Activated CD4-positive, alpha-beta memory T cell treated with anti-CD3 and anti-CD28 coated beads, Interleukin-2, amount 10 ng/mL, durations not matched to agents 7 days and 5 days (primary cell): ENCODE measurements around the gene XYLT2. TPM values are rescaled to one million over a fixed set of nuclear protein-coding genes. Genes with fewer than 3 reads are reported as not detected.

ENCODE experiments used
- CTCF ChIA-PET: fragments of 350-600 bp; sonication (Branson Sonifier 250); formaldehyde crosslinking; loops from one replicate; lab custom pipeline; 2021; ENCODE audit warnings: antibody characterized with exemption, inconsistent platforms; lab: Charles Lee
- POLR2A ChIA-PET: fragments of 350-600 bp; sonication (Branson Sonifier 250); formaldehyde crosslinking; loops from one replicate; lab custom pipeline; 2021; ENCODE audit warnings: antibody characterized with exemption; lab: Charles Lee
- DNase-seq: peaks from one replicate; pipeline ENCODE4 v3.0.0-alpha.2; 2020
- H3K27ac Mint-ChIP-seq: one replicate; pipeline ENCODE4 v1.8.0; 2021; ENCODE audit warnings: mild to moderate bottlenecking, mixed read lengths
- H3K27me3 Mint-ChIP-seq: one replicate; pipeline ENCODE4 v1.8.0; 2021; ENCODE audit warnings: mixed read lengths
- H3K36me3 Mint-ChIP-seq: one replicate; pipeline ENCODE4 v1.8.0; 2021; ENCODE audit warnings: low read depth, mixed read lengths
- H3K4me1 Mint-ChIP-seq: one replicate; pipeline ENCODE4 v1.8.0; 2021; ENCODE audit warnings: mixed read lengths
- H3K4me3 Mint-ChIP-seq: one replicate; pipeline ENCODE4 v1.8.0; 2021; ENCODE audit warnings: mild to moderate bottlenecking, mixed read lengths
- H3K9me3 Mint-ChIP-seq: one replicate; pipeline ENCODE4 v1.8.0; 2021; ENCODE audit warnings: mixed read lengths
- total RNA-seq, 2 experiments: library from RNA; stranded (reverse); gene quantifications; one replicate each; pipeline ENCODE4 v1.2.3, GENCODE V29; 2021

XYLT2 gene
- total RNA-seq, 2 experiments from 2014 or later = 26.7 to 29.7 TPM

GRCh38 chr17:50344731-50345365, 1.1 kb upstream of the XYLT2 start:
- H3K27ac Mint-ChIP-seq = peak overlapping the region; percentile 29
- ChIA-PET CTCF (interaction anchor here (1.4 kb wide), 1 partner anchor 250 kb away, joined by 4 read pairs; no protein-coding TSS in a partner anchor), POLR2A (interaction anchor here (2.5 to 4.2 kb wide), 2 partner anchors 28 to 52 kb away, joined by 27 to 56 read pairs; partner anchors contain the start of genes EME1, LRRC59 and MRPL27)
- H3K4me3 Mint-ChIP-seq = peak overlapping the region; percentile 60
- H3K27me3 Mint-ChIP-seq = no peaks in the 10 kb centered on the region
- H3K9me3 Mint-ChIP-seq = no peaks in the 10 kb centered on the region
- no peaks in the 10 kb centered on the region for H3K36me3 Mint-ChIP-seq
- DNase-seq = no peak
- H3K4me1 Mint-ChIP-seq = peaks cover 39% of the 10 kb centered on the region

- H3K27me3 Mint-ChIP-seq = no peaks in the 10 kb centered on the region
- ChIA-PET CTCF (interaction anchor here (1.0 to 5.1 kb wide), 5 partner anchors 14 to 252 kb away, joined by 3 to 37 read pairs (median 4); partner anchors contain the start of gene LRRC59), POLR2A (interaction anchor here (1.0 to 7.8 kb wide), 9 partner anchors 9 to 196 kb away, joined by 3 to 60 read pairs (median 6); partner anchors contain the start of genes EME1, LRRC59, MRPL27 and PPP1R9B)
- H3K4me1 Mint-ChIP-seq = peaks cover 41% of the 10 kb centered on the region
- H3K4me3 Mint-ChIP-seq = peak overlapping the region; percentile 86
- H3K36me3 Mint-ChIP-seq = peaks cover under 1% of the 10 kb centered on the region
- H3K9me3 Mint-ChIP-seq = no peaks in the 10 kb centered on the region
- DNase-seq = no peak
- peak overlapping the region; percentile 75 for H3K27ac Mint-ChIP-seq
Observed at GRCh38 chr17:50346313-50347116, 589 bp downstream of the XYLT2 start.

GRCh38 chr17:50347117-50347893, 1.4 kb downstream of the XYLT2 start:
- ChIA-PET POLR2A (interaction anchor here (0.8 to 7.8 kb wide), 10 partner anchors 14 to 197 kb away, joined by 3 to 60 read pairs (median 6); partner anchors contain the start of genes EME1, LRRC59, MRPL27 and PPP1R9B), CTCF (interaction anchor here (1.3 to 5.1 kb wide), 4 partner anchors 14 to 50 kb away, joined by 3 to 37 read pairs (median 10); partner anchors contain the start of gene LRRC59)
- peaks cover 41% of the 10 kb centered on the region for H3K4me1 Mint-ChIP-seq
- H3K9me3 Mint-ChIP-seq = no peaks in the 10 kb centered on the region
- H3K36me3 Mint-ChIP-seq = peaks cover 4% of the 10 kb centered on the region
- peak overlapping the region; percentile 86 for H3K4me3 Mint-ChIP-seq
- peak overlapping the region; percentile 75 for H3K27ac Mint-ChIP-seq
- no peak for DNase-seq
- H3K27me3 Mint-ChIP-seq = no peaks in the 10 kb centered on the region

- DNase-seq = no peak
- H3K4me1 Mint-ChIP-seq = peaks cover 41% of the 10 kb centered on the region
- POLR2A ChIA-PET = interaction anchor here (0.6 to 7.8 kb wide), 6 partner anchors 13 to 98 kb away, joined by 3 to 60 read pairs (median 10); partner anchors contain the start of genes EME1, LRRC59 and MRPL27
Observed at GRCh38 chr17:50347894-50348291, 2.0 kb downstream of the XYLT2 start.

GRCh38 chr17:50348522-50349242, 2.8 kb downstream of the XYLT2 start:
- Mint-ChIP-seq H3K4me1 (peaks cover 41% of the 10 kb centered on the region), H3K27ac (peak overlapping the region; percentile 42), H3K9me3 (no peaks in the 10 kb centered on the region), H3K36me3 (peaks cover 9% of the 10 kb centered on the region), H3K4me3 (peak overlapping the region; percentile 35), H3K27me3 (no peaks in the 10 kb centered on the region)
- ChIA-PET POLR2A (interaction anchor here (0.6 to 7.8 kb wide), 4 partner anchors 13 to 97 kb away, joined by 3 to 60 read pairs (median 32); partner anchors contain the start of genes EME1, LRRC59 and MRPL27), CTCF (interaction anchor here (2.4 to 5.1 kb wide), 2 partner anchors 13 to 48 kb away, joined by 12 to 37 read pairs; partner anchors contain the start of gene LRRC59)
- no peak for DNase-seq

More at GRCh38 chr17:50347894-50348291, 2.0 kb downstream of the XYLT2 start:
- Mint-ChIP-seq H3K27ac (peak overlapping the region; percentile 24), H3K36me3 (peaks cover 4% of the 10 kb centered on the region), H3K27me3 (no peaks in the 10 kb centered on the region), H3K9me3 (no peaks in the 10 kb centered on the region), H3K4me3 (peak overlapping the region; percentile 86)
- CTCF ChIA-PET = interaction anchor here (2.4 to 5.1 kb wide), 2 partner anchors 14 to 49 kb away, joined by 12 to 37 read pairs; partner anchors contain the start of gene LRRC59

- ChIA-PET POLR2A (interaction anchor here (1.8 to 7.8 kb wide), 3 partner anchors 12 to 48 kb away, joined by 7 to 60 read pairs (median 56); partner anchors contain the start of genes EME1, LRRC59 and MRPL27), CTCF (interaction anchor here (2.4 to 5.1 kb wide), 2 partner anchors 12 to 48 kb away, joined by 12 to 37 read pairs; partner anchors contain the start of gene LRRC59)
- Mint-ChIP-seq H3K9me3 (no peaks in the 10 kb centered on the region), H3K27ac (peak overlapping the region; percentile 42), H3K4me3 (peak overlapping the region; percentile 35), H3K4me1 (peaks cover 41% of the 10 kb centered on the region), H3K36me3 (peaks cover 10% of the 10 kb centered on the region), H3K27me3 (no peaks in the 10 kb centered on the region)
- no peak for DNase-seq
Observed at GRCh38 chr17:50349243-50349600, 3.3 kb downstream of the XYLT2 start.

- ChIA-PET CTCF (interaction anchor here (2.4 kb wide), 1 partner anchor 11 kb away, joined by 11 read pairs; no protein-coding TSS in a partner anchor), POLR2A (interaction anchor here (7.8 kb wide), 1 partner anchor 11 kb away, joined by 60 read pairs; no protein-coding TSS in a partner anchor)
- no peak for DNase-seq
- Mint-ChIP-seq H3K36me3 (peaks cover 24% of the 10 kb centered on the region), H3K4me1 (peaks cover 32% of the 10 kb centered on the region), H3K4me3 (no peak overlapping the region), H3K9me3 (no peaks in the 10 kb centered on the region), H3K27ac (no peak overlapping the region), H3K27me3 (no peaks in the 10 kb centered on the region)
Observed at GRCh38 chr17:50350733-50351132, 4.8 kb downstream of the XYLT2 start.

GRCh38 chr17:50352072-50352692, 6.3 kb downstream of the XYLT2 start:
- ChIA-PET POLR2A (interaction anchor here (1.1 to 7.8 kb wide), 2 partner anchors 9 to 45 kb away, joined by 5 to 60 read pairs; partner anchors contain the start of gene LRRC59), CTCF (interaction anchor here (2.4 kb wide), 1 partner anchor 9 kb away, joined by 11 read pairs; no protein-coding TSS in a partner anchor)
- Mint-ChIP-seq H3K27ac (no peak overlapping the region), H3K36me3 (peaks cover 35% of the 10 kb centered on the region), H3K27me3 (no peaks in the 10 kb centered on the region), H3K4me3 (no peak overlapping the region), H3K4me1 (peaks cover 24% of the 10 kb centered on the region), H3K9me3 (no peaks in the 10 kb centered on the region)
- no peak for DNase-seq

- Mint-ChIP-seq H3K9me3 (no peaks in the 10 kb centered on the region), H3K27ac (no peak overlapping the region), H3K27me3 (no peaks in the 10 kb centered on the region), H3K4me1 (peaks cover 16% of the 10 kb centered on the region), H3K4me3 (no peak overlapping the region), H3K36me3 (peaks cover 38% of the 10 kb centered on the region)
- ChIA-PET CTCF (interaction anchor here (2.4 kb wide), 1 partner anchor 9 kb away, joined by 11 read pairs; no protein-coding TSS in a partner anchor), POLR2A (interaction anchor here (1.1 to 7.8 kb wide), 2 partner anchors 8 to 44 kb away, joined by 5 to 60 read pairs; partner anchors contain the start of gene LRRC59)
- no peak for DNase-seq
Observed at GRCh38 chr17:50352693-50353599, 7.0 kb downstream of the XYLT2 start.

GRCh38 chr17:50353600-50354195, 7.8 kb downstream of the XYLT2 start:
- Mint-ChIP-seq H3K36me3 (peaks cover 43% of the 10 kb centered on the region), H3K9me3 (no peaks in the 10 kb centered on the region), H3K4me3 (no peak overlapping the region), H3K27me3 (no peaks in the 10 kb centered on the region), H3K4me1 (peaks cover 9% of the 10 kb centered on the region), H3K27ac (no peak overlapping the region)
- POLR2A ChIA-PET = interaction anchor here (0.8 kb wide), 1 partner anchor 15 kb away, joined by 3 read pairs; no protein-coding TSS in a partner anchor
- DNase-seq = no peak
- CTCF ChIA-PET = no interaction called here
